Type B pancreatic cell (in vitro differentiated cells): Measurements from ENCODE around the gene E2F3. TPM values are rescaled to one million over a fixed set of nuclear protein-coding genes. Genes with fewer than 3 reads are reported as not detected.

Experiments used
- DNase-seq: peaks from one replicate; pipeline ENCODE4 v3.0.0; 2021; ENCODE audit warnings: mixed read lengths; ENCODE audit not compliant: unreplicated experiment; ENCODE audit errors: extremely low spot score
- H3K27ac Mint-ChIP-seq: 2 replicates; pipeline ENCODE4 v1.8.0; 2021; ENCODE audit warnings: mild to moderate bottlenecking, mixed read lengths
- H3K27me3 Mint-ChIP-seq: 2 replicates; pipeline ENCODE4 v1.8.0; 2021; ENCODE audit warnings: mixed read lengths
- H3K36me3 Mint-ChIP-seq: 2 replicates; pipeline ENCODE4 v1.8.0; 2021; ENCODE audit warnings: mixed read lengths
- H3K4me1 Mint-ChIP-seq: one replicate; pipeline ENCODE4 v1.8.0; 2021; ENCODE audit warnings: mixed read lengths; ENCODE audit not compliant: unreplicated experiment
- H3K4me3 Mint-ChIP-seq: 2 replicates; pipeline ENCODE4 v1.8.0; 2021; ENCODE audit warnings: mild to moderate bottlenecking, mixed read lengths
- H3K9me3 Mint-ChIP-seq: 2 replicates; pipeline ENCODE4 v1.8.0; 2021; ENCODE audit warnings: mixed read lengths
- total RNA-seq: library from RNA; stranded (reverse); gene quantifications from 2 replicates; pipeline ENCODE4 v1.2.1, GENCODE V29; 2021; ENCODE audit warnings: low replicate concordance
- TF ChIP-seq, protein P1 (sequence below): fragments of 200-600 bp; sonication (generic); conservative IDR thresholded peaks from 2 replicates; pipeline ENCODE4 v1.5.0; 2021; ENCODE audit warnings: antibody characterized with exemption, mild to moderate bottlenecking

The E2F3 gene
- total RNA-seq, 1 donor from 2014 or later, result 21.0 TPM

DNA sequence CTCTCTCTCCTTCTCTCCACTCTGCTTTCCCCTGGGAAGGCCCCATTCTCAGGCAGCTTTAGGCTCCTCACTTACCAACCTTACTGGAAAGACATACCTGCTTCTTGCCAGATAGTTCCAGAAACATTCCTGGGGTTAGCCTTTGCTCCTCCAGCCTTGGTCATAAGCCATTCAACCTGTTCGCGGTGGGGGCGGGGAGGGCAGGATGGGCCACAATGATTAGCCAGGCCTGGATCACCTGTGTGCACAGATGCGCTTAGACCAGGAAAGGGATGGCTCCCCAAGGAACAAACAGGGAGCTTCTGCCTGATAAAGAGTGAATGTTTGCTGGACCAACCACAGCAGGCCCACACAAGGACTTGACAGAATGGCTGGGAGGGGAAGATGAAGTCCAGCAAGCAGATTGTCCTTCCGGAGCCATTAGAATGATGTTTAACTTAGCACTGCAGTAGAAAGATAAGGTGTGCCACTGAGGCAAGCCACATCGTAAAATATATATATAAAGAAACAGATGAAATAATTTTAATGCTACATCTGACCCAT, 74.9 kb downstream of the E2F3 start:
- no peak overlapping the region for H3K27ac Mint-ChIP-seq
- H3K4me1 Mint-ChIP-seq, result peaks cover 7% of the 10 kb centered on the region
- H3K9me3 Mint-ChIP-seq, result no peaks in the 10 kb centered on the region
- no peaks in the 10 kb centered on the region for H3K27me3 Mint-ChIP-seq
- DNase-seq, result no peak
- no peak overlapping the region for H3K4me3 Mint-ChIP-seq
- peaks cover 15% of the 10 kb centered on the region for H3K36me3 Mint-ChIP-seq
- TF ChIP-seq, protein P1, sequence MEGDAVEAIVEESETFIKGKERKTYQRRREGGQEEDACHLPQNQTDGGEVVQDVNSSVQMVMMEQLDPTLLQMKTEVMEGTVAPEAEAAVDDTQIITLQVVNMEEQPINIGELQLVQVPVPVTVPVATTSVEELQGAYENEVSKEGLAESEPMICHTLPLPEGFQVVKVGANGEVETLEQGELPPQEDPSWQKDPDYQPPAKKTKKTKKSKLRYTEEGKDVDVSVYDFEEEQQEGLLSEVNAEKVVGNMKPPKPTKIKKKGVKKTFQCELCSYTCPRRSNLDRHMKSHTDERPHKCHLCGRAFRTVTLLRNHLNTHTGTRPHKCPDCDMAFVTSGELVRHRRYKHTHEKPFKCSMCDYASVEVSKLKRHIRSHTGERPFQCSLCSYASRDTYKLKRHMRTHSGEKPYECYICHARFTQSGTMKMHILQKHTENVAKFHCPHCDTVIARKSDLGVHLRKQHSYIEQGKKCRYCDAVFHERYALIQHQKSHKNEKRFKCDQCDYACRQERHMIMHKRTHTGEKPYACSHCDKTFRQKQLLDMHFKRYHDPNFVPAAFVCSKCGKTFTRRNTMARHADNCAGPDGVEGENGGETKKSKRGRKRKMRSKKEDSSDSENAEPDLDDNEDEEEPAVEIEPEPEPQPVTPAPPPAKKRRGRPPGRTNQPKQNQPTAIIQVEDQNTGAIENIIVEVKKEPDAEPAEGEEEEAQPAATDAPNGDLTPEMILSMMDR, result no peak

DNA sequence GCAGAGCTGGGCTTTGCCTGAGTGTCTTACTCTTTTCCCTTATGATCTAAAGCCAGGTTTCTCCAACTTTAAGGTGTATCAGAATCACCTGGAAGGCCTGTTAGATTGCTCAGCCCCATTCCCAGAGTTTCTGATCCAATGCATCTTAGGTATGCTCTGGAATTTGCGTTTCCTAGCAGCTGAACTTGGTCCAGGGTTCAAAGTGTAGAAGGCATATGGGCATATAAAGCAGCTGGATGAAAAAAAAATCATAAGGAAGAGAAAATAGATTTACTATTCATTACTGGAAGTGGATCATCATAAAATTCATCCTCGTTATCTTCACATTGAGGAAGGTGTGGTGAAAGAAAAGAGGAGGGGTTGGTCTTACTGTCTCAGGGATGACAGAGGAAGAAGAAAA, 75.8 kb downstream of the E2F3 start:
- Mint-ChIP-seq H3K36me3 (peaks cover 24% of the 10 kb centered on the region), H3K9me3 (no peaks in the 10 kb centered on the region), H3K27ac (no peak overlapping the region), H3K4me1 (peaks cover 9% of the 10 kb centered on the region), H3K27me3 (no peaks in the 10 kb centered on the region), H3K4me3 (no peak overlapping the region)
- TF ChIP-seq, protein P1, result no peak
- no peak for DNase-seq

DNA sequence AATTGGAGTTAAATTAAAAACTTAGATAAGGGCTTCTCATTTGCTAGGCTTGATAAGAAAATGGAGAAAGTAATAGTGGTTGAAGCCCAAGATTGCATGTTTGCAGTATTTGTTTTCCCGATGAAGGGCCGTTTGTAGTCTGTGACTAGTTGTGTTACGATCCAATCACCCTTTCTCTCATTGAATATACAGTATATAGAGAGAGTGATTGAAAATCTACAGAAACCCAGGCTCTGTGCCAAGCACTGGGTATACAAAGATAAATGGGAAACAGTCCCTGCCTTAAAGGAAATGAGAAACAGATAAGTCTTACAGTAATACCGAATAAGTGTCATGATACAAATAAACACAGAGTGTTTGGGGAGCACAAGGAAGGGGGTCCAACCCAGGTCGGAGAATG, 77.4 kb downstream of the E2F3 start:
- Mint-ChIP-seq H3K27me3 (no peaks in the 10 kb centered on the region), H3K36me3 (peaks cover 33% of the 10 kb centered on the region), H3K9me3 (no peaks in the 10 kb centered on the region), H3K4me1 (peaks cover 17% of the 10 kb centered on the region), H3K4me3 (no peak overlapping the region), H3K27ac (no peak overlapping the region)
- DNase-seq, result no peak
- TF ChIP-seq, protein P1, result no peak

DNA sequence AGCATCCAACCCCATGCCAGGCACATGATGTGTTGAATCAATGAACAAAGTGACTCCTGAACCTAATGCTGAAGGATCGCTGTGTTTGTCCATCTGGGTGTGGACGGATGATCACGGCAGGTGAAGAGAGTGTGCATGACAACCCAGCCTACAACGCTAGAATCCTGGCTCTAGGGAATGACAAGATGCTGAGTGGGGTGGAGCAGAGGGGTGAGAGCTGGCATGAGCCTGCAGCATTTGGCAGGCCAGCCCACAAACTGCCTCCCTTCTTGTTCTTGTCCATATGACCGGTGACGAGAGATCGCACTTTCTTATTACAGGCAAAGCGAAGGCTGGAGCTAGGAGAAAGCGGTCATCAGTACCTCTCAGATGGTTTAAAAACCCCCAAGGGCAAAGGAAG, 77.8 kb downstream of the E2F3 start:
- Mint-ChIP-seq H3K9me3 (no peaks in the 10 kb centered on the region), H3K36me3 (peaks cover 29% of the 10 kb centered on the region), H3K27ac (no peak overlapping the region), H3K4me3 (no peak overlapping the region), H3K4me1 (peaks cover 17% of the 10 kb centered on the region), H3K27me3 (no peaks in the 10 kb centered on the region)
- no peak for DNase-seq
- TF ChIP-seq, protein P1, result no peak

DNA sequence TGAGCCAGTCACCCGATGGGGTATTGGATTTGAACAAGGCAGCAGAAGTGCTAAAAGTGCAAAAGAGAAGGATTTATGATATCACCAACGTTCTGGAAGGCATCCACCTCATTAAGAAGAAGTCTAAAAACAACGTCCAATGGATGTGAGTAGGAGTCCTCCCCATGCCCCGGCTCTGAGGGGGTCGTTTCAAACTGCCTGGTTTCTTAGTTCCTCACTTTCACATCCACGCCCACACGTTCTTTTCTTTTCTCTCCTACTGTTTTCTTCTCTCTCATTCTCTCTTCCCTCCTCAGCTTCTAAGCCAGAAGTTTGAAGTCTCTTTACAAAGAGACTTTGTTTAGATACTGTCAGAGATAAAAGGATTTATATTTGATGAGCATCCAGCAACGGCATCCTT, 79.6 kb downstream of the E2F3 start:
- TF ChIP-seq, protein P1, result no peak
- Mint-ChIP-seq H3K4me3 (no peak overlapping the region), H3K9me3 (no peaks in the 10 kb centered on the region), H3K27ac (no peak overlapping the region), H3K4me1 (peaks cover 17% of the 10 kb centered on the region), H3K27me3 (no peaks in the 10 kb centered on the region), H3K36me3 (peaks cover 28% of the 10 kb centered on the region)
- DNase-seq, result no peak
